GM18508 (cell line): ENCODE results near the gene NAA15.
"Not testable (repeated sequence)": the region's sequence is repeated elsewhere in the genome, so short reads cannot be mapped to it uniquely, and the experiment has no call there.

Experiments used
- ATAC-seq: cut with Tn5 transposase; IDR thresholded peaks from one replicate; pipeline ENCODE4 v1.9.1; 2021; ENCODE audit warnings: moderate number of reproducible peaks; ENCODE audit not compliant: insufficient read depth, unreplicated experiment

Gene NAA15

GRCh38 chr4:139443661-139444060 is 142.4 kb downstream of the NAA15 start:
- ATAC-seq, result no peak

- not testable (repeated sequence) for ATAC-seq
Measured at GRCh38 chr4:139444881-139445280, 143.6 kb downstream of the NAA15 start.

- ATAC-seq, result not testable (repeated sequence)
Measured at GRCh38 chr4:139447078-139447477, 145.8 kb downstream of the NAA15 start.

- no peak for ATAC-seq
Measured at GRCh38 chr4:139450586-139450985, 149.3 kb downstream of the NAA15 start.

- ATAC-seq, result no peak
Measured at GRCh38 chr4:139451997-139452396, 150.7 kb downstream of the NAA15 start.

GRCh38 chr4:139453041-139453370 is 151.7 kb downstream of the NAA15 start:
- ATAC-seq, result peak; percentile 44

GRCh38 chr4:139453371-139454110 is 152.2 kb downstream of the NAA15 start:
- ATAC-seq, result peak; percentile 76

GRCh38 chr4:139454111-139455045 is 153.1 kb downstream of the NAA15 start, which contains the start of gene RAB33B:
RAB33B (plus strand) TSS chr4:139454121; CDS start chr4:139454196, 75 bp downstream.
- ATAC-seq, result no peak

GRCh38 chr4:139455126-139455538 is 153.8 kb downstream of the NAA15 start:
- ATAC-seq, result no peak

- no peak for ATAC-seq
Measured at GRCh38 chr4:139457318-139457717, 156.0 kb downstream of the NAA15 start.

DNA sequence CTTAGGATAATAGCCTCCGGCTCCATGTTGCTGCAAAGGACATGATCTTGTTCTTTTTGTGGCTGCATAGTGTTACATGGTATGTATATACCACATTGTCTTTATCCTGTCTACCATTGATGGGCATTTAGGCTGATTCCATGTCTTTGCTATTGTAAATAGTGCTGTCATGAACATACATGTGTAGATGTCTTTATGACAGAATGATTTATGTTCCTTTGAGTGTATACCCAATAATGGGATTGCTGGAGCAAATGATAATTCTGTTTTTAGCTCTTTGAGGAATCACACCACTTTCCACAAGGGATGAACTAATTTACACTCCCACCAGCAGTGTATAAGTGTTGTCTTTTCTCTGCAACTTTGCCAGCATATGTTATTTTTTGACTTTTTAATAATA is 157.2 kb downstream of the NAA15 start:
- ATAC-seq, result no peak

GRCh38 chr4:139458999-139459398 is 157.7 kb downstream of the NAA15 start:
- ATAC-seq, result no peak

GRCh38 chr4:139460565-139460964 is 159.3 kb downstream of the NAA15 start:
- no peak for ATAC-seq

DNA sequence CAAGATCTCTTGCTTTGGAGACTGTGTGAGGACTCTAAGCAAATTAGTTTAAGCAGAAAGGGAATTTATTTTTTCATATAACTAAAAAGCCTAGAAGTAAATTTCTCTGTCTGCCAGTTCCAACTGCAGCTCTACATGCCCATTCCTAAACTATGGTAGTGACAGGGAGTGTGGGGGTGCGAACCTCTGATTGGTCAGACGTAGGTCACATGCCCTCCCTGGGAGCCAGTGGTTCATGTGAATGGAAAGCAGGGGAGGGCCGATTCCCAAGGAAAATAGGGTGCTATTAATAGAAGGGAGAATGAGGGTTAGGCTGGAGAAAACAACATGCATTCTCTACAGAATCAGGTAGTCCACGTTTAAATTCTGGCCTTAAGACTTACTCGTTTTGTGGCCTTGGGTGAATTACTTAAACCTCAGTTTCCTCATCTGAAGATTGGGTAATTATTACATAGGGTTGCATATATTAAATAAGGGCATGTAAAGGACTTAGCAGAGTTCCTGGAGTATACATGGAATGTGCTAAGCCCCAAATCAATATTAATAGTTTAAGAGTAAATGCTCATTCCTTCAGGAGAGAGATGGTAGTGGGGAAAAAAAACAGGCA is 159.8 kb downstream of the NAA15 start:
- ATAC-seq, result no peak

GRCh38 chr4:139464512-139464911 is 163.2 kb downstream of the NAA15 start:
- ATAC-seq, result not testable (repeated sequence)

- no peak for ATAC-seq
Measured at GRCh38 chr4:139465922-139466321, 164.6 kb downstream of the NAA15 start.

DNA sequence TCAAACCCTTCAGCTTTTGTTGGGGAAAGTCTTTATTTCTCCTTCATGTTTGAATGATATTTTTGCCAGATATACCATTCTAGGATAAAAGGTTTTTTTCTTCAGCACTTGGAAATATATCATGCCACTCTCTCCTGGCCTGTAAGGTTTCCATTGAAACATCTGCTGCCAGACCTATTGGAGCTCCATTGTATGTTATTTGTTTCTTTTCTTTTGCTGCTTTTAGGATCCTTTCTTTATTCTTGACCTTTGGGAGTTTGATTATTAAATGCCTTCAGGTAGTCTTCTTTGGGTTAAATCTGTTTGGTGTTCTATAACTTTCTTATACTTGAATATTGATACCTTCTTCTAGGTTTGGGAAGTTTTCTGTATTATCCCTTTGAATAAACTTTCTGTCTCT is 167.5 kb downstream of the NAA15 start:
- ATAC-seq, result not testable (repeated sequence)

DNA sequence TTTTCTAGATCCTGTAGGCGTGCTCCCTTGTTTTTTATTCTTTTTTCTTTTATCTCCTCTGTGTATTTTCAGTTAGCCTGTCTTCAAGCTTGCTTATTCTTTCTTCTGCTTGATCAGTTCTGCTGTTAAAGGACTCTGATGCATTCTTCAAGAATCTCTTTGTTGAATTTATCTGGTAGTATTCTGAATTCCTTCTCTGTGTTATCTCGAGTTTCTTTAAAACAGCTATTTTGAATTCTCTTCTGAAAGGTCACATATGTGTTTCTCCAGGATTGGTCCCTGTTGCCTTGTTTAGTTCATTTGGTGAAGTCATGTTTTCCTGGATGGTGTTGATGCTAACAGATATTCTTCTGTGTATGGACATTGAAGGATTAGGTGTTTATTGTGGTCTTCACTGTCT is 167.9 kb downstream of the NAA15 start:
- ATAC-seq, result no peak
